HG03342 (cell line): Measurements from ENCODE around the gene CDHR5.
A peak's percentile ranks its signal among the peaks of the same experiment; 100 is the strongest.
"Not testable (repeated sequence)": the region's sequence is repeated elsewhere in the genome, so short reads cannot be mapped to it uniquely, and the experiment has no call there.

ENCODE experiments used
- ATAC-seq: cut with Tn5 transposase; IDR thresholded peaks from one replicate; pipeline ENCODE4 v1.9.1; 2021; ENCODE audit warnings: mild to moderate bottlenecking, moderate library complexity; ENCODE audit not compliant: unreplicated experiment

Gene CDHR5

GRCh38 chr11:589798-590197 lies 35.0 kb downstream of the CDHR5 start:
- ATAC-seq, result no peak

GRCh38 chr11:587978-588380 lies 36.8 kb downstream of the CDHR5 start:
- ATAC-seq, result no peak

- no peak for ATAC-seq
Observed at GRCh38 chr11:587546-587945, 37.2 kb downstream of the CDHR5 start.

- no peak for ATAC-seq
Observed at GRCh38 chr11:586376-587316, 38.1 kb downstream of the CDHR5 start.

- no peak for ATAC-seq
Observed at GRCh38 chr11:584287-584686, 40.5 kb downstream of the CDHR5 start.

- ATAC-seq, result no peak
Observed at GRCh38 chr11:581752-582151, 43.0 kb downstream of the CDHR5 start.

GRCh38 chr11:581342-581741 lies 43.4 kb downstream of the CDHR5 start:
- no peak for ATAC-seq

GRCh38 chr11:579830-580601 lies 44.7 kb downstream of the CDHR5 start:
- no peak for ATAC-seq

GRCh38 chr11:578276-579035 lies 46.3 kb downstream of the CDHR5 start:
- no peak for ATAC-seq

GRCh38 chr11:577611-577894 lies 47.2 kb downstream of the CDHR5 start:
- no peak for ATAC-seq

- no peak for ATAC-seq
Observed at GRCh38 chr11:576811-577610, 47.7 kb downstream of the CDHR5 start.

- ATAC-seq, result peak; percentile 77
Observed at GRCh38 chr11:575996-576768, 48.6 kb downstream of the CDHR5 start, which contains the start of gene PHRF1. PHRF1 (plus strand) TSS chr11:576470; CDS start chr11:581513, 5,043 bp downstream.

GRCh38 chr11:575313-575995 lies 49.3 kb downstream of the CDHR5 start:
- ATAC-seq, result peak; percentile 27

GRCh38 chr11:574632-575312 lies 50.0 kb downstream of the CDHR5 start:
- no peak for ATAC-seq

GRCh38 chr11:574031-574570 lies 50.7 kb downstream of the CDHR5 start:
- ATAC-seq, result not testable (repeated sequence)

- no peak for ATAC-seq
Observed at GRCh38 chr11:573146-573759, 51.5 kb downstream of the CDHR5 start.

GRCh38 chr11:571802-572185 lies 53.0 kb downstream of the CDHR5 start:
- no peak for ATAC-seq
